Measurements from ENCODE around the gene ATP10B. TPM values are rescaled to one million over a fixed set of nuclear protein-coding genes. Genes with fewer than 3 reads are reported as not detected.
A peak's percentile ranks its signal among the peaks of the same experiment; 100 is the strongest.

Gene ATP10B
- total and polyA plus RNA-seq, 2 of the 8 experiments (the other 6 are each of a cell fraction or from before 2014, with no cell fraction given): 0.06 to 0.11 TPM

GRCh38 chr5:160638161-160638742 lies 213.8 kb downstream of the ATP10B start:
- DNase-seq (ENCODE audit: low read depth in 1 of 2, low spot score in 2 of 2) (no peak), FAIRE-seq (no peak)
- Histone ChIP-seq H3K9ac (replicated peaks in 1 of 4; ENCODE audit: extremely low read depth in 1 of 4, low read depth in 3 of 4, low read length in 3 of 4) (no peak overlapping the region), H3K4ac (replicated peaks; ENCODE audit: insufficient read length, low read depth, low read length) (no peak overlapping the region), H3K4me3 (ENCODE audit: extremely low read depth in 1 of 4, insufficient read depth in 2 of 4, low read depth in 3 of 4, low read length in 4 of 4) (no peak overlapping the region), H3K14ac (ENCODE audit: insufficient read length) (no peak overlapping the region), H2BK5ac (ENCODE audit: low read depth, low read length) (no peak overlapping the region), H3K79me1 (ENCODE audit: low read depth, low read length) (no peaks in the 10 kb centered on the region), H3K79me2 (ENCODE audit: control insufficient read depth in 1 of 2, insufficient read depth in 2 of 2, low read length in 2 of 2) (no peaks in the 10 kb centered on the region), H3K23ac (ENCODE audit: insufficient read length) (no peak overlapping the region), H4K20me1 (replicated peaks in 1 of 2; ENCODE audit: control insufficient read depth in 1 of 2, insufficient read depth in 2 of 2, low read length in 2 of 2) (no peaks in the 10 kb centered on the region), H3K27me3 (replicated peaks in 1 of 4; ENCODE audit: control insufficient read depth in 3 of 4, extremely low read depth in 1 of 4, insufficient read depth in 3 of 4, low read length in 3 of 4) (no peaks in the 10 kb centered on the region), H3K4me1 (replicated peaks in 1 of 4; ENCODE audit: control insufficient read depth in 3 of 4, insufficient read depth in 4 of 4, low read length in 3 of 4) (no peaks in the 10 kb centered on the region), H2BK12ac (ENCODE audit: low read depth, low read length) (no peak overlapping the region), H2AK5ac (ENCODE audit: low read depth, low read length) (no peak overlapping the region), H2BK120ac (replicated peaks; ENCODE audit: low read depth, low read length) (no peak overlapping the region), H2AFZ (ENCODE audit: low read length) (0 out of 2 replicates have a peak overlapping the region, but pooled peaks have one; percentile 57), H4K8ac (ENCODE audit: extremely low read depth, insufficient read depth, low read length) (no peak overlapping the region), H3K36me3 (ENCODE audit: control insufficient read depth in 2 of 4, insufficient read depth in 4 of 4, low read length in 3 of 4) (no peaks in the 10 kb centered on the region), H2BK15ac (ENCODE audit: low read length) (no peak overlapping the region), H4K5ac (ENCODE audit: insufficient read length, low read depth, low read length) (no peak overlapping the region), H2BK20ac (ENCODE audit: low read length) (no peak overlapping the region), H3K18ac (ENCODE audit: extremely low read depth, low read length) (no peak overlapping the region), H3K56ac (replicated peaks; ENCODE audit: insufficient read length, low read depth, low read length) (no peak overlapping the region), H3K9me3 (ENCODE audit: insufficient read depth in 2 of 2, low read depth in 1 of 2, low read length in 1 of 2) (no peaks in the 10 kb centered on the region), H3K27ac (ENCODE audit: low read depth, low read length) (no peak overlapping the region), H4K91ac (replicated peaks; ENCODE audit: insufficient read length, low read length) (no peak overlapping the region), H3K23me2 (ENCODE audit: low read depth, low read length) (peaks cover 7% of the 10 kb centered on the region; the same call in 1 of the 2 replicates), H3K4me2 (ENCODE audit: insufficient read depth in 1 of 2, low read depth in 2 of 2, low read length in 2 of 2) (no peak overlapping the region)
- WGBS, 2 experiments (ENCODE audit: extremely low coverage in 1 of 2, insufficient coverage in 1 of 2, insufficient read length in 1 of 2, insufficient replicate concordance in 2 of 2, low coverage in 1 of 2, low lambda C conversion rate in 2 of 2, missing lambda C conversion rate in 1 of 2): 87% methylated on average over 2 of the region's 3 CpGs; no CpG with 5 or more reads in 1 of the 2 experiments
- POLR2A ChIA-PET (ENCODE audit: partially characterized antibody): no interaction called here
- CTCF ChIA-PET (ENCODE audit: partially characterized antibody): interaction anchor here (1.1 to 1.4 kb wide), 3 partner anchors 10 to 200 kb away, joined by 3 to 5 read pairs (median 5); no protein-coding TSS in a partner anchor
- TF ChIP-seq FOSL1 (IDR thresholded peaks at IDR 0.05; ENCODE audit: insufficient read depth, low read depth, low read length): no peak
- TF ChIP-seq SP2 (IDR thresholded peaks at IDR 0.05; ENCODE audit: low read length): no peak
- no peak for TF ChIP-seq PHF8 (conservative IDR thresholded peaks at IDR 0.05; ENCODE audit: low read depth, low read length)
- TF ChIP-seq ATF2 (IDR thresholded peaks at IDR 0.05; ENCODE audit: low read length): no peak
- no peak for TF ChIP-seq HDAC2 (IDR thresholded peaks at IDR 0.05; ENCODE audit: borderline replicate concordance in 1 of 2, low read depth in 2 of 2, low read length in 2 of 2)
- TF ChIP-seq MAFK (IDR thresholded peaks at IDR 0.05; ENCODE audit: low read depth, low read length): no peak
- TF ChIP-seq RBBP5 (IDR thresholded peaks at IDR 0.05; ENCODE audit: borderline replicate concordance, low read depth, low read length): no peak
- no peak for TF ChIP-seq YY1 (IDR thresholded peaks at IDR 0.05; ENCODE audit: low read depth, low read length)
- TF ChIP-seq ASH2L (IDR thresholded peaks at IDR 0.05; ENCODE audit: low read length): no peak
- TF ChIP-seq GABPA (IDR thresholded peaks at IDR 0.05; ENCODE audit: borderline replicate concordance, insufficient read depth, low read length): no peak
- TF ChIP-seq CHD1 (IDR thresholded peaks at IDR 0.05; ENCODE audit: low read depth, low read length): no peak
- TF ChIP-seq CBX5 (IDR thresholded peaks at IDR 0.05; ENCODE audit: low read depth, low read length): no peak

Measured in H1 (cell line).